CD4-positive, CD25-positive, alpha-beta regulatory T cell (primary cell): ENCODE measurements around the gene NFX1. TPM values are rescaled to one million over a fixed set of nuclear protein-coding genes. Genes with fewer than 3 reads are reported as not detected.

Source experiments
- ATAC-seq, 2 donors: fragments of 150-1000 bp; cut with Tn5 transposase; one replicate each; pipeline ENCODE4 v1.10.0; 2021; ENCODE audit warnings: low read depth in 2 of 2, moderate number of reproducible peaks in 2 of 2, moderate library complexity in 1 of 2
- DNase-seq, 3 donors: peaks; one replicate each; pipeline versions ENCODE4 v3.0.0 to v3.0.0-alpha.2; 2012 to 2022; ENCODE audit warnings: mixed read lengths in 1 of 3
- H3K27ac ChIP-seq: one replicate; pipeline ENCODE4 v1.7.0; 2013; ENCODE audit warnings: mild to moderate bottlenecking, low read length; ENCODE audit not compliant: insufficient read depth, poor library complexity, severe bottlenecking
- H3K27me3 ChIP-seq: one replicate; pipeline ENCODE4 v1.7.0; 2013; ENCODE audit warnings: low read length; ENCODE audit not compliant: control insufficient read depth, insufficient read depth
- H3K36me3 ChIP-seq: one replicate; pipeline ENCODE4 v1.7.0; 2013; ENCODE audit warnings: mild to moderate bottlenecking, low read length, moderate library complexity; ENCODE audit not compliant: control insufficient read depth, insufficient read depth
- H3K4me1 ChIP-seq: 2 replicates; pipeline ENCODE4 v1.7.0; 2013; ENCODE audit warnings: mild to moderate bottlenecking, low read length; ENCODE audit not compliant: insufficient read depth, control insufficient read depth, poor library complexity, severe bottlenecking
- H3K4me3 ChIP-seq: one replicate; pipeline ENCODE4 v1.7.0; 2013; ENCODE audit warnings: low read depth, mild to moderate bottlenecking, low read length, moderate library complexity
- H3K9me3 ChIP-seq, 2 experiments: 1 replicate in 1 of 2; 2 replicates in 1 of 2; pipeline ENCODE4 v1.7.0; 2013; ENCODE audit warnings: low read length in 2 of 2, mild to moderate bottlenecking in 1 of 2, moderate library complexity in 1 of 2; ENCODE audit not compliant: control insufficient read depth in 2 of 2
- H3K27ac Mint-ChIP-seq, 3 donors: one replicate each; pipeline ENCODE4 v1.8.0; 2020 to 2022; ENCODE audit warnings: mild to moderate bottlenecking in 3 of 3, mixed read lengths in 3 of 3, moderate library complexity in 2 of 3
- H3K27me3 Mint-ChIP-seq: one replicate; pipeline ENCODE4 v1.8.0; 2022; ENCODE audit warnings: mild to moderate bottlenecking, mixed read lengths
- H3K36me3 Mint-ChIP-seq: one replicate; pipeline ENCODE4 v1.8.0; 2020; ENCODE audit warnings: mixed read lengths
- H3K4me1 Mint-ChIP-seq, 4 donors: one replicate each; pipeline ENCODE4 v1.8.0; 2020 to 2022; ENCODE audit warnings: mixed read lengths in 4 of 4, mild to moderate bottlenecking in 1 of 4
- H3K4me3 Mint-ChIP-seq, 4 donors: one replicate each; pipeline ENCODE4 v1.8.0; 2020 to 2022; ENCODE audit warnings: mild to moderate bottlenecking in 4 of 4, mixed read lengths in 4 of 4, moderate library complexity in 3 of 4
- H3K9me3 Mint-ChIP-seq, 7 donors: one replicate each; pipeline ENCODE4 v1.8.0; 2020 to 2022; ENCODE audit warnings: mixed read lengths in 7 of 7, mild to moderate bottlenecking in 3 of 7, moderate library complexity in 2 of 7
- polyA plus RNA-seq, 4 donors: library from polyadenylated mRNA; unstranded; fragments of 300-500 nt; fragmentation: Illumina TruSeq; gene quantifications; one replicate each; pipeline ENCODE4 v1.2.3, GENCODE V29; 2021
- total RNA-seq: library from RNA; stranded (reverse); gene quantifications from one replicate; pipeline ENCODE4 v1.2.3, GENCODE V29; 2022

NFX1 gene
- total and polyA plus RNA-seq, 5 donors from 2014 or later, result 19.8 to 36.8 (median 28.9) TPM

DNA sequence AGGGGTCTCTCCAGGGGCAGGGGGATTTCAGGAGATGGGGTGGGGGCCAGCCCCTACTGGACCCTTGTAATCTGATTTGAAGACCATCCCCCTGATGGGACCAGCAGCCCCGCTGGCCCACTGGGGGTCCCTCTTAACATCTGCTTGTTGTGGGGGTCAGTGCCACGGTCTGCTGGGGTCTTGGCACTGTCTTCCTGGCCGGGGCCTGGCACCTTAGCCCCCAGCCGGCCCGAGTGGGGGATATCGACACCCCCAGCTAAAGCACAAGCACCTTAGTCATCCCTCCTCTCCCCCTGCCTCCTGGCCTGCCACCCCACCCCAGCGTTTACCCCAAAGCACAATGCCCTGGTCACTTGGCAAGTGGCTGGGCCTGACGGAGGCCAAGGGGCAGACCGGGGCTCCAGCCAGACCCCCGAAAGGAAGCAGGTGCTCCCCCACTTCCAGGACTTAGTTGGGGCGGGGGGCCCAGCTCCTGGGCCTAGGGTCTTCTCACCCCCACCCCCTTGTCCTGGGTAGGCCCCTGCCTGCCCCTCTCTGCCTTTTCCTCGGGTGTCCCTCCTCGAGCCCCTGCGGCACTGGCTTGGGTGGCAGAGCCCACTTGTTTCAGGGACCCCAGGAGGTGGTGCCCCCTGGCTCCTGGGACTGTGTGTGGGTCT, 1.4 kb upstream of the NFX1 start:
- Mint-ChIP-seq H3K4me3 (peak overlapping the region in 3 of 4 donors; percentile 44 to 70 (median 46)), H3K27ac (peak overlapping the region; percentile 60 to 100 (median 99)), H3K27me3 (peaks cover 8% of the 10 kb centered on the region), H3K4me1 (peaks cover 27 to 50% (median 39%) of the 10 kb centered on the region in 4 donors), H3K9me3 (peaks cover 0 to 1% (median 0%) of the 10 kb centered on the region in 7 donors), H3K36me3 (peaks cover 18% of the 10 kb centered on the region)
- no peak for DNase-seq
- H3K4me1 ChIP-seq, result peaks cover 45% of the 10 kb centered on the region
- peak overlapping the region; percentile 100 for H3K27ac ChIP-seq
- no peak overlapping the region for H3K4me3 ChIP-seq
- no peak for ATAC-seq
- no peaks in the 10 kb centered on the region for H3K36me3 ChIP-seq
- no peaks in the 10 kb centered on the region for H3K9me3 ChIP-seq
- no peaks in the 10 kb centered on the region for H3K27me3 ChIP-seq

DNA sequence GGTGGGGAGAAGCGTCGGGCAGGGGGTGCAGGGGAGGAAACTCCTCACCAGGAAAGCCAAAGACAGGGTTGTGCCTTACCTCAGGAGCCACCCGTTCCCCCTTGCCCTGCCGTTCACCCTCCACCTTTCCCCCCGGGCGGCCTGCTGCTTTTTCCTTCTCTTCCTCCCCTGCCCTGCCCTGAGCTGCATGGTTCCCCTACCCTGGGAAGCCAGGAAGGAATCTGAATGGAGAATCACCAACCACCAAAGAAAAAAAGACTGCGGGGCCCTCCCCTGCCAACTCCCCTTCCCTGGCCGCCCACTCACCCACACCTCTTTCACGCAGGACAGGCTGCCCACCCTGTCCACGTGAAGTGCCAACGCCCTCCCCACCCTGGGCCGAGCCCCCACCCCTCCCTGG, 820 bp upstream of the NFX1 start:
- H3K9me3 ChIP-seq, result no peaks in the 10 kb centered on the region
- Mint-ChIP-seq H3K27ac (peak overlapping the region; percentile 99 to 100 (median 100)), H3K36me3 (peaks cover 21% of the 10 kb centered on the region), H3K27me3 (peaks cover 8% of the 10 kb centered on the region), H3K4me1 (peaks cover 27 to 55% (median 43%) of the 10 kb centered on the region in 4 donors), H3K9me3 (peaks cover 0 to 1% (median 0%) of the 10 kb centered on the region in 7 donors), H3K4me3 (peak overlapping the region; percentile 88 to 99 (median 92))
- peaks cover 4% of the 10 kb centered on the region for H3K36me3 ChIP-seq
- H3K4me3 ChIP-seq, result no peak overlapping the region
- DNase-seq (peak in 1 of 3 donors; percentile 20), ATAC-seq (no peak)
- H3K4me1 ChIP-seq, result peaks cover 45% of the 10 kb centered on the region
- peak overlapping the region; percentile 100 for H3K27ac ChIP-seq
- H3K27me3 ChIP-seq, result no peaks in the 10 kb centered on the region

DNA sequence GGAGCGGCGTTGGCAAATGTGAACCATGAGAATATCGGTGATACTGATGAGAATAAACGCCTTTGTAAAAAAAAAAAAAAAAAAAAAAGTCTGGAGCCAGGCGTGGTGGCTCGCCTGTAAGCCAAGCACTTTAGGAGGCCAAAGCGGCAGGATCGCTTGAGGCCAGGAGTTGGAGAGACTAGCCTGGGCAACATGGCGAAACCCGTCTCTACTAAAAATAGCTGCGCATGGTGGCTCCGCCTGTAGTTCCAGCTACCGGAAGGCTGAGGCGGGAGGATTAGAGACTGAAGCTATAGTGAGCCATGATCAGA, 425 bp upstream of the NFX1 start:
- no peaks in the 10 kb centered on the region for H3K27me3 ChIP-seq
- H3K27ac ChIP-seq, result peak overlapping the region; percentile 100
- Mint-ChIP-seq H3K27me3 (peaks cover 8% of the 10 kb centered on the region), H3K36me3 (peaks cover 25% of the 10 kb centered on the region), H3K27ac (peak overlapping the region; percentile 99 to 100 (median 100)), H3K4me1 (peaks cover 27 to 59% (median 47%) of the 10 kb centered on the region in 4 donors), H3K4me3 (peak overlapping the region; percentile 88 to 99 (median 92)), H3K9me3 (peaks cover 0 to 1% (median 0%) of the 10 kb centered on the region in 7 donors)
- ATAC-seq, result no peak
- H3K36me3 ChIP-seq, result peaks cover 8% of the 10 kb centered on the region
- no peaks in the 10 kb centered on the region for H3K9me3 ChIP-seq
- DNase-seq, result no peak
- peak overlapping the region; percentile 71 for H3K4me3 ChIP-seq
- H3K4me1 ChIP-seq, result peaks cover 45% of the 10 kb centered on the region

DNA sequence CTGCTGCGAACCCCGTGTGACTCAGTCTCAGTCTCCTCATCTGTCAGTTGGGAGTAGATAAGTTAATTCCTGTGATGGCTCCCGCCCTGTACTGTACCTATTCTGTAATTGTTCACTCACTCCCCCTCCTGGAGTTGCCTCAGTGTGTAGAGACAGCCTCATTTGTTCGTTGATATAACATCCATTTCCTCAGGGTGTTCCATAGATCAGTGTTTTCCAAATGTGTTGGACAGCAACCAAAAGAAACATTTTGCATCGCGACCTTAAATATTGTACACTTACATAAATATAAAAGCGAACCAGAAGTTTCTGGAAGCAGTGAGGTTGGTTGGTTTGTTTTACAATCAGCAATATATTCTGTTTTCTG, 698 bp downstream of the NFX1 start:
- H3K36me3 ChIP-seq, result peaks cover 18% of the 10 kb centered on the region
- ATAC-seq (peak in 1 of 2 donors; percentile 8), DNase-seq (no peak)
- H3K4me1 Mint-ChIP-seq, result peaks cover 27 to 69% (median 54%) of the 10 kb centered on the region in 4 donors
- no peaks in the 10 kb centered on the region for H3K27me3 ChIP-seq
- H3K27ac ChIP-seq, result peak overlapping the region; percentile 100
- H3K9me3 Mint-ChIP-seq, result peaks cover 0 to 1% (median 0%) of the 10 kb centered on the region in 7 donors
- peak overlapping the region; percentile 94 for H3K4me3 ChIP-seq
- peaks cover 29% of the 10 kb centered on the region for H3K36me3 Mint-ChIP-seq
- peak overlapping the region; percentile 88 to 99 (median 92) for H3K4me3 Mint-ChIP-seq
- peaks cover 45% of the 10 kb centered on the region for H3K4me1 ChIP-seq
- H3K27me3 Mint-ChIP-seq, result peaks cover 8% of the 10 kb centered on the region
- H3K9me3 ChIP-seq, result no peaks in the 10 kb centered on the region
- H3K27ac Mint-ChIP-seq, result peak overlapping the region; percentile 99 to 100 (median 100)

DNA sequence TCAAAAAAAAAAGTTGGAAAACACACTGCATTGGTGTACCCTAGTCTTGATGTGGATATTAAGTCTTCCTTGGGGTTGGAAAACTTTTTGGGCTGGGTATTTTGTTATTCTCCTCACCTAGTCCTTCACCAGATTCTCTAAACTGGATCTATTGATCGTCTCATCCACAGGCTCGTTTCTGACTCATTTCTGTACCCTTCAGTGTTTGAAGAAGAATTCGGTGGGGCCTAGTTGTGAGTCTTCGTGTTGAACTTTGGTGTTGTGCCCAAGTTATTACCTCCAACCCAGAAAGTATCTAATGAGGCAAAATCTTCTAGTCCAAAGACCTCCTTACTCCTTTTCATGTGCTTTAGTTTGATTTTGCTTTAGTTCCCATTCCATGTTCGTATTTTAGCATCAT, 1.6 kb downstream of the NFX1 start:
- H3K4me3 Mint-ChIP-seq, result peak overlapping the region; percentile 88 to 99 (median 92)
- ATAC-seq (no peak), DNase-seq (no peak)
- Histone ChIP-seq H3K27ac (no peak overlapping the region), H3K9me3 (no peaks in the 10 kb centered on the region), H3K4me1 (peaks cover 51% of the 10 kb centered on the region), H3K27me3 (no peaks in the 10 kb centered on the region), H3K36me3 (peaks cover 26% of the 10 kb centered on the region), H3K4me3 (peak overlapping the region; percentile 47)
- H3K27ac Mint-ChIP-seq, result peak overlapping the region; percentile 81 to 100 (median 99)
- H3K4me1 Mint-ChIP-seq, result peaks cover 29 to 75% (median 59%) of the 10 kb centered on the region in 4 donors
- peaks cover 36% of the 10 kb centered on the region for H3K36me3 Mint-ChIP-seq
- H3K9me3 Mint-ChIP-seq, result peaks cover 0 to 1% (median 0%) of the 10 kb centered on the region in 7 donors
- peaks cover 8% of the 10 kb centered on the region for H3K27me3 Mint-ChIP-seq

DNA sequence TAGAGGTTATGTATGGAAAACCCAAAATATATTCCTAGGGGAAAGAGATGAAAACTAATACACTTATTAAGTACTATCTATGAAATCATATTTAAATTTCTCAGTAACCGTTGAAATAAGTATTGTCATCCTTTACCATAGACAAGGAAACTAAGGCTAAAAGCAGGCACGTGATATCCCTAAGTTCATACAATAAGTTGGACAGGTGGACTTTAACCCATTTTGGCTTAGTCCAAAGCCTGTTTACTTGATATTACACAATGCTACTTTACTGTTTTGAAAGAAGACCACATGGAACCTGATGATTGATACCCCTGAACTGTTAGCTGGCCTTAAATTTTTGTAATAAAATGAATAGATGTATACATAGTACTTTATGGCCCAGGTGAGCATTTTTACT, 3.5 kb downstream of the NFX1 start:
- Mint-ChIP-seq H3K4me1 (peaks cover 41 to 87% (median 73%) of the 10 kb centered on the region in 4 donors), H3K27ac (peak overlapping the region in 1 of 3 donors; percentile 100), H3K4me3 (peak overlapping the region in 3 of 4 donors; percentile 0 to 88 (median 14)), H3K36me3 (peaks cover 55% of the 10 kb centered on the region), H3K27me3 (peaks cover 8% of the 10 kb centered on the region), H3K9me3 (peaks cover 0 to 1% (median 0%) of the 10 kb centered on the region in 7 donors)
- Histone ChIP-seq H3K36me3 (peaks cover 44% of the 10 kb centered on the region), H3K27ac (no peak overlapping the region), H3K4me1 (peaks cover 60% of the 10 kb centered on the region), H3K4me3 (no peak overlapping the region), H3K9me3 (no peaks in the 10 kb centered on the region), H3K27me3 (no peaks in the 10 kb centered on the region)
- DNase-seq (no peak), ATAC-seq (no peak)

DNA sequence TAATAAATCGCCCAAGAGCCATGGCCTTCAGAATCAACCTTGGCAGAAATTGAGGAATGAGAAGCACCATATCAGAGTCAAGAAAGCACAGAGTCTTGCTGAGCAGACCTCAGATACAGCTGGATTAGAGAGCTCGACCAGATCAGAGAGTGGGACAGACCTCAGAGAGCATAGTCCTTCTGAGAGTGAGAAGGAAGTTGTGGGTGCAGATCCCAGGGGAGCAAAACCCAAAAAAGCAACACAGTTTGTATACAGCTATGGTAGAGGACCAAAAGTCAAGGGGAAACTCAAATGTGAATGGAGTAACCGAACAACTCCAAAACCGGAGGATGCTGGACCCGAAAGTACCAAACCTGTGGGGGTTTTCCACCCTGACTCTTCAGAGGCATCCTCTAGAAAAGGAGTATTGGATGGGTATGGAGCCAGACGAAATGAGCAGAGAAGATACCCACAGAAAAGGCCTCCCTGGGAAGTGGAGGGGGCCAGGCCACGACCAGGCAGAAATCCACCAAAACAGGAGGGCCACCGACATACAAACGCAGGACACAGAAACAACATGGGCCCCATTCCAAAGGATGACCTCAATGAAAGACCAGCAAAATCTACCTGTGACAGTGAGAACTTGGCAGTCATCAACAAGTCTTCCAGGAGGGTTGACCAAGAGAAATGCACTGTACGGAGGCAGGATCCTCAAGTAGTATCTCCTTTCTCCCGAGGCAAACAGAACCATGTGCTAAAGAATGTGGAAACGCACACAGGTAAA, 4.5 kb downstream of the NFX1 start:
- Histone ChIP-seq H3K9me3 (no peaks in the 10 kb centered on the region), H3K4me1 (peaks cover 52% of the 10 kb centered on the region), H3K4me3 (no peak overlapping the region), H3K36me3 (peaks cover 54% of the 10 kb centered on the region), H3K27me3 (no peaks in the 10 kb centered on the region), H3K27ac (no peak overlapping the region)
- DNase-seq (no peak), ATAC-seq (no peak)
- H3K9me3 Mint-ChIP-seq, result peaks cover 0 to 1% (median 0%) of the 10 kb centered on the region in 7 donors
- H3K4me1 Mint-ChIP-seq, result peaks cover 45 to 97% (median 81%) of the 10 kb centered on the region in 4 donors
- peaks cover 7% of the 10 kb centered on the region for H3K27me3 Mint-ChIP-seq
- peak overlapping the region in 2 of 4 donors; percentile 15 to 71 for H3K4me3 Mint-ChIP-seq
- H3K27ac Mint-ChIP-seq, result peak overlapping the region; percentile 2 to 65 (median 62)
- H3K36me3 Mint-ChIP-seq, result peaks cover 65% of the 10 kb centered on the region
